ENCODE results near the gene GALNTL6.

GALNTL6 gene

GRCh38 chr4:172096786-172097185, 283.6 kb downstream of the GALNTL6 start:
- TF ChIP-seq PKNOX1 (IDR thresholded peaks at IDR 0.05) (no peak), CTBP1 (IDR thresholded peaks at IDR 0.05; ENCODE audit: borderline replicate concordance) (no peak), FOXA1 (IDR thresholded peaks at IDR 0.05) (no peak), L3MBTL2 (conservative IDR thresholded peaks at IDR 0.05) (no peak), SP1 (IDR thresholded peaks at IDR 0.05) (no peak), ELF4 (IDR thresholded peaks at IDR 0.05) (no peak)
- CTCF ChIA-PET, result no interaction called here
- no peak for DNase-seq (ENCODE audit: extremely low spot score)
- POLR2A ChIA-PET, result no interaction called here

- ChIA-PET CTCF (no interaction called here), POLR2A (no interaction called here)
- DNase-seq (ENCODE audit: extremely low spot score), result no peak
- TF ChIP-seq NFRKB (IDR thresholded peaks at IDR 0.05) (no peak), CTBP1 (IDR thresholded peaks at IDR 0.05; ENCODE audit: borderline replicate concordance) (no peak), L3MBTL2 (conservative IDR thresholded peaks at IDR 0.05) (no peak), ARNT (IDR thresholded peaks at IDR 0.05) (no peak), SUZ12 (IDR thresholded peaks at IDR 0.05) (no peak), HDGF (IDR thresholded peaks at IDR 0.05; ENCODE audit: borderline replicate concordance) (no peak), SP1 (IDR thresholded peaks at IDR 0.05) (no peak)
Measured at GRCh38 chr4:172099376-172099775, 286.2 kb downstream of the GALNTL6 start.

- ChIA-PET CTCF (no interaction called here), POLR2A (no interaction called here)
- no peak for TF ChIP-seq NFRKB (IDR thresholded peaks at IDR 0.05)
- TF ChIP-seq TARDBP (IDR thresholded peaks at IDR 0.05), result no peak
- no peak for TF ChIP-seq HDGF (IDR thresholded peaks at IDR 0.05; ENCODE audit: borderline replicate concordance)
- no peak for TF ChIP-seq PKNOX1 (IDR thresholded peaks at IDR 0.05)
- no peak for TF ChIP-seq FOXM1 (IDR thresholded peaks at IDR 0.05; ENCODE audit: borderline replicate concordance)
- TF ChIP-seq ZNF384 (IDR thresholded peaks at IDR 0.05), result no peak
- TF ChIP-seq L3MBTL2 (conservative IDR thresholded peaks at IDR 0.05), result no peak
- no peak for TF ChIP-seq SUZ12 (IDR thresholded peaks at IDR 0.05)
- no peak for TF ChIP-seq BHLHE40 (IDR thresholded peaks at IDR 0.05; ENCODE audit: borderline replicate concordance)
- no peak for TF ChIP-seq FOXA1 (IDR thresholded peaks at IDR 0.05)
- DNase-seq (ENCODE audit: extremely low spot score), result no peak
Measured at GRCh38 chr4:172103456-172103855, 290.3 kb downstream of the GALNTL6 start.

GRCh38 chr4:172104539-172104938, 291.3 kb downstream of the GALNTL6 start:
- CTCF ChIA-PET, result no interaction called here
- TF ChIP-seq FOXA1 (IDR thresholded peaks at IDR 0.05) (no peak), ELF4 (IDR thresholded peaks at IDR 0.05) (no peak), TARDBP (IDR thresholded peaks at IDR 0.05) (no peak), L3MBTL2 (conservative IDR thresholded peaks at IDR 0.05) (no peak), FOXK2 (IDR thresholded peaks at IDR 0.05) (no peak), PKNOX1 (IDR thresholded peaks at IDR 0.05) (no peak), LEF1 (IDR thresholded peaks at IDR 0.05; ENCODE audit: borderline replicate concordance) (no peak), SUZ12 (IDR thresholded peaks at IDR 0.05) (no peak), ZNF384 (IDR thresholded peaks at IDR 0.05) (no peak), FOXM1 (IDR thresholded peaks at IDR 0.05; ENCODE audit: borderline replicate concordance) (no peak), HDGF (IDR thresholded peaks at IDR 0.05; ENCODE audit: borderline replicate concordance) (no peak), NFRKB (IDR thresholded peaks at IDR 0.05) (no peak), SP1 (IDR thresholded peaks at IDR 0.05) (no peak), BHLHE40 (IDR thresholded peaks at IDR 0.05; ENCODE audit: borderline replicate concordance) (no peak), CTBP1 (IDR thresholded peaks at IDR 0.05; ENCODE audit: borderline replicate concordance) (no peak), ARNT (IDR thresholded peaks at IDR 0.05) (no peak)
- POLR2A ChIA-PET, result no interaction called here
- no peak for DNase-seq (ENCODE audit: extremely low spot score)

- no peak for DNase-seq (ENCODE audit: extremely low spot score)
- CTCF ChIA-PET, result no interaction called here
- POLR2A ChIA-PET, result no interaction called here
- TF ChIP-seq ELF4 (IDR thresholded peaks at IDR 0.05) (no peak), L3MBTL2 (conservative IDR thresholded peaks at IDR 0.05) (no peak), TARDBP (IDR thresholded peaks at IDR 0.05) (no peak), ARNT (IDR thresholded peaks at IDR 0.05) (no peak)
Measured at GRCh38 chr4:172105918-172106317, 292.7 kb downstream of the GALNTL6 start.

GRCh38 chr4:172109466-172109865, 296.3 kb downstream of the GALNTL6 start:
- CTCF ChIA-PET, result no interaction called here
- TF ChIP-seq FOXK2 (IDR thresholded peaks at IDR 0.05) (no peak), PKNOX1 (IDR thresholded peaks at IDR 0.05) (no peak), FOXA1 (IDR thresholded peaks at IDR 0.05) (no peak), ARNT (IDR thresholded peaks at IDR 0.05) (no peak), CTBP1 (IDR thresholded peaks at IDR 0.05; ENCODE audit: borderline replicate concordance) (no peak), NFRKB (IDR thresholded peaks at IDR 0.05) (no peak), ZNF384 (IDR thresholded peaks at IDR 0.05) (no peak), SP1 (IDR thresholded peaks at IDR 0.05) (no peak), FOXM1 (IDR thresholded peaks at IDR 0.05; ENCODE audit: borderline replicate concordance) (no peak), TARDBP (IDR thresholded peaks at IDR 0.05) (no peak), HDGF (IDR thresholded peaks at IDR 0.05; ENCODE audit: borderline replicate concordance) (no peak), ELF4 (IDR thresholded peaks at IDR 0.05) (no peak), BHLHE40 (IDR thresholded peaks at IDR 0.05; ENCODE audit: borderline replicate concordance) (no peak), SUZ12 (IDR thresholded peaks at IDR 0.05) (no peak), LEF1 (IDR thresholded peaks at IDR 0.05; ENCODE audit: borderline replicate concordance) (no peak), L3MBTL2 (conservative IDR thresholded peaks at IDR 0.05) (no peak)
- DNase-seq (ENCODE audit: extremely low spot score), result no peak
- POLR2A ChIA-PET, result no interaction called here
